Neural cell (in vitro differentiated cells): ENCODE data around the gene JAG2. TPM values are rescaled to one million over a fixed set of nuclear protein-coding genes. Genes with fewer than 3 reads are reported as not detected.

ENCODE experiments used
- H2AFZ ChIP-seq: fragments of 200-600, 300-800 bp; sonication (generic), shearing (Covaris generic); 2 replicates; pipeline ENCODE4 v1.6.0; 2014; ENCODE audit warnings: low read depth, mild to moderate bottlenecking, antibody characterized with exemption, low read length, moderate library complexity
- H3F3A ChIP-seq: fragments of 200-600 bp; shearing (Covaris generic); 2 replicates; pipeline ENCODE4 v1.6.1; 2016; ENCODE audit warnings: mild to moderate bottlenecking, moderate library complexity, mixed read lengths, antibody characterized with exemption, low read length; ENCODE audit not compliant: insufficient read depth, poor library complexity, severe bottlenecking
- H3K27ac ChIP-seq: fragments of 200-600, 300-800 bp; sonication (generic), shearing (Covaris generic); 2 replicates; pipeline ENCODE4 v1.5.1; 2014; ENCODE audit warnings: mild to moderate bottlenecking, low read length, moderate library complexity
- H3K27me3 ChIP-seq: fragments of 300-800, 200-600 bp; sonication (generic), shearing (Covaris generic); 2 replicates; pipeline ENCODE4 v1.6.0; 2014; ENCODE audit warnings: mild to moderate bottlenecking, low read depth, low read length, moderate library complexity; ENCODE audit not compliant: insufficient read depth
- H3K36me3 ChIP-seq: fragments of 300-800, 200-600 bp; sonication (generic), shearing (Covaris generic); 2 replicates; pipeline ENCODE4 v1.5.1; 2014; ENCODE audit warnings: mild to moderate bottlenecking, antibody characterized with exemption, low read length, moderate library complexity; ENCODE audit not compliant: insufficient read depth
- H3K4me2 ChIP-seq: fragments of 300-800, 200-600 bp; sonication (generic), shearing (Covaris generic); 2 replicates; pipeline ENCODE4 v1.6.0; 2014; ENCODE audit warnings: mild to moderate bottlenecking, low read length
- H3K4me3 ChIP-seq: fragments of 300-800, 200-600 bp; sonication (generic), shearing (Covaris generic); 2 replicates; pipeline ENCODE4 v1.5.1; 2014; ENCODE audit warnings: mild to moderate bottlenecking, low read length, moderate library complexity
- H3K79me2 ChIP-seq: fragments of 200-600 bp; shearing (Covaris generic); replicated peaks from 2 replicates; pipeline ENCODE4 v1.6.0; 2014; ENCODE audit warnings: mild to moderate bottlenecking, low read length, moderate library complexity; ENCODE audit not compliant: insufficient read depth
- H3K9ac ChIP-seq: fragments of 300-800, 200-600 bp; sonication (generic), shearing (Covaris generic); 2 replicates; pipeline ENCODE4 v1.6.1; 2016; ENCODE audit warnings: mild to moderate bottlenecking, low read length, mixed read lengths
- H3K9me2 ChIP-seq: fragments of 200-600 bp; shearing (Covaris generic); 2 replicates; pipeline ENCODE4 v1.6.1; 2016; ENCODE audit warnings: mild to moderate bottlenecking, low read length, mixed read lengths; ENCODE audit not compliant: insufficient read depth
- H3K9me3 ChIP-seq: fragments of 200-600, 300-800 bp; sonication (generic), shearing (Covaris generic); 2 replicates; pipeline ENCODE4 v1.6.1; 2016; ENCODE audit warnings: mild to moderate bottlenecking, mixed run types, low read length, moderate library complexity, mixed read lengths
- H4K20me1 ChIP-seq: fragments of 200-600 bp; shearing (Covaris generic); 2 replicates; pipeline ENCODE4 v1.6.1; 2016; ENCODE audit warnings: mild to moderate bottlenecking, mixed run types; ENCODE audit not compliant: insufficient read depth
- EP300 ChIP-seq: fragments of 450-650 bp; conservative IDR thresholded peaks from 2 replicates; pipeline ENCODE4 v1.6.1; 2014; ENCODE audit warnings: antibody characterized with exemption, mild to moderate bottlenecking, moderate library complexity; ENCODE audit not compliant: poor library complexity, severe bottlenecking
- EZH2 ChIP-seq: fragments of 200-600, 300-800 bp; shearing (Covaris generic), sonication (generic); IDR thresholded peaks from 2 replicates; pipeline ENCODE4 v1.6.1; 2014; ENCODE audit warnings: antibody characterized with exemption, low read length, borderline replicate concordance, mild to moderate bottlenecking; ENCODE audit not compliant: insufficient read depth, poor library complexity, severe bottlenecking
- MXI1 ChIP-seq: fragments of 450-650 bp; conservative IDR thresholded peaks from 2 replicates; pipeline ENCODE4 v1.6.1; 2014; ENCODE audit warnings: antibody characterized with exemption, mild to moderate bottlenecking; ENCODE audit not compliant: poor library complexity, severe bottlenecking
- POLR2AphosphoS5 ChIP-seq: IDR thresholded peaks from 2 replicates; pipeline ENCODE4 v1.6.1; 2012
- RAD21 ChIP-seq: fragments of 450-650 bp; conservative IDR thresholded peaks from 2 replicates; pipeline ENCODE4 v1.6.1; 2014; ENCODE audit warnings: antibody characterized with exemption, mild to moderate bottlenecking, moderate library complexity
- SMC3 ChIP-seq: fragments of 450-650 bp; conservative IDR thresholded peaks from 2 replicates; pipeline ENCODE4 v1.6.1; 2014; ENCODE audit warnings: antibody characterized with exemption, mild to moderate bottlenecking, moderate library complexity; ENCODE audit not compliant: poor library complexity
- TAF1 ChIP-seq: IDR thresholded peaks from 2 replicates; pipeline ENCODE4 v1.6.1; 2012; ENCODE audit warnings: low read depth
- polyA plus RNA-seq: library from polyadenylated mRNA; depleted of rRNA; stranded (reverse); fragments of >200 nt; gene quantifications from 2 replicates; pipeline ENCODE4 v1.2.3, GENCODE V29; 2014
- TF ChIP-seq, protein P1 (sequence below): fragments of 450-650 bp; IDR thresholded peaks from 2 replicates; pipeline ENCODE4 v1.5.1; 2014; ENCODE audit warnings: antibody characterized with exemption, mild to moderate bottlenecking, moderate library complexity; ENCODE audit not compliant: poor library complexity, severe bottlenecking
- TF ChIP-seq, protein P2 (sequence below): IDR thresholded peaks from 2 replicates; pipeline ENCODE4 v1.6.1; 2012; ENCODE audit warnings: borderline replicate concordance

The JAG2 gene
- polyA plus RNA-seq, 1 donor from 2014 or later: 20.3 TPM

DNA sequence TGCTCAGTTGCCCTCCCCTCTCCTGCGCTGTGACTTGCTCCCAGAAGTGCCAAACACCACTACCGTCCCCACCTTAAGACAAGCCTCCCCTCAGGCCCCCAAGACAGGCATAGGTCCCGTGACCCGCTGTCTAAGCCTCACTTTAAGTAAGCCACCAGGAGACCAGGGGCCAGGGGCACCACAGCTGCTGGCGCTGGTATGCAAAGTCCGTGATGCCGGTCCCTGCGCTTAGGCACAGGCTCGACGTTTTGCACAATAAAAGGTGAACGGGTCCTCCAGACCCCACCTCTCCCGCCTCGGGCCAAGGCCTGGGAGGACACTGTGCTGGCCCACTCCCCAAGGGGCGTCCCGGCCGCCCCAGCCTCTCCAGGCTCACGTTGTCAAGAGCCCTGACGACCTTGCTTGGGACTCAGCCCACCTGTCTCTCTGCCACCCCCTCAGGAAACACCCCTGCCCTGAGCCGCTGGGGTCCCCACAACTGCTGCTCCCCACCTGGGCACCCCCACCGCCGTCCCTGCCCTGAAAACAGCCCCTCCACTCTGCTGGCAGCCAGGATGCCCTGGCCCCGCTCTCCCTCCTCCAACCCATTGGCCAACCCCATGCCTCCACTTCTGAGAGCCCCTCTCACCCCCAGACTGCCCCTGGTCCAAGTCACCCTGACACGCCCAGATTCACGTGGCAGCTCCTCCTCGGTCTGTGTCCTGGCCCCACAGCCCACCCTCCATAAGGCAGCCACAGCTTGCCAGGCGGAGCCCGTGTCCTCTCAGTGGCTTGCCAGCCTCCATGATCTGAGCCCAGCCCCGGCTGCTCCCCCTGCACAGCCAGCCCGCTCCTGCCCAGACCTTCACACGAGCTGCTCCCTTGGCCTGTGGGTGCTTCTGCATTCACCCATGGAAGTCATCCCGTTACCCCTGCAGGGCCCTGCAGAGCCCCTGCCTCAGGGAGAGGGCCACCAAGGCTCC lies 11.9 kb downstream of the JAG2 start:
- Histone ChIP-seq H3K9me3 (no peaks in the 10 kb centered on the region), H2AFZ (no peak overlapping the region), H3K4me3 (no peak overlapping the region), H3K9ac (no peak overlapping the region), H3K27me3 (no peaks in the 10 kb centered on the region), H3K36me3 (no peaks in the 10 kb centered on the region), H3K4me2 (no peak overlapping the region), H3K9me2 (no peaks in the 10 kb centered on the region), H3K27ac (no peak overlapping the region), H4K20me1 (no peaks in the 10 kb centered on the region), H3F3A (no peaks in the 10 kb centered on the region), H3K79me2 (no peaks in the 10 kb centered on the region)
- TF ChIP-seq, protein P1, sequence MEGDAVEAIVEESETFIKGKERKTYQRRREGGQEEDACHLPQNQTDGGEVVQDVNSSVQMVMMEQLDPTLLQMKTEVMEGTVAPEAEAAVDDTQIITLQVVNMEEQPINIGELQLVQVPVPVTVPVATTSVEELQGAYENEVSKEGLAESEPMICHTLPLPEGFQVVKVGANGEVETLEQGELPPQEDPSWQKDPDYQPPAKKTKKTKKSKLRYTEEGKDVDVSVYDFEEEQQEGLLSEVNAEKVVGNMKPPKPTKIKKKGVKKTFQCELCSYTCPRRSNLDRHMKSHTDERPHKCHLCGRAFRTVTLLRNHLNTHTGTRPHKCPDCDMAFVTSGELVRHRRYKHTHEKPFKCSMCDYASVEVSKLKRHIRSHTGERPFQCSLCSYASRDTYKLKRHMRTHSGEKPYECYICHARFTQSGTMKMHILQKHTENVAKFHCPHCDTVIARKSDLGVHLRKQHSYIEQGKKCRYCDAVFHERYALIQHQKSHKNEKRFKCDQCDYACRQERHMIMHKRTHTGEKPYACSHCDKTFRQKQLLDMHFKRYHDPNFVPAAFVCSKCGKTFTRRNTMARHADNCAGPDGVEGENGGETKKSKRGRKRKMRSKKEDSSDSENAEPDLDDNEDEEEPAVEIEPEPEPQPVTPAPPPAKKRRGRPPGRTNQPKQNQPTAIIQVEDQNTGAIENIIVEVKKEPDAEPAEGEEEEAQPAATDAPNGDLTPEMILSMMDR: no peak
- TF ChIP-seq MXI1: no peak
- no peak for TF ChIP-seq EZH2
- TF ChIP-seq EP300: no peak
- no peak for TF ChIP-seq SMC3
- TF ChIP-seq RAD21: no peak
- no peak for TF ChIP-seq POLR2AphosphoS5
- TF ChIP-seq, protein P2, sequence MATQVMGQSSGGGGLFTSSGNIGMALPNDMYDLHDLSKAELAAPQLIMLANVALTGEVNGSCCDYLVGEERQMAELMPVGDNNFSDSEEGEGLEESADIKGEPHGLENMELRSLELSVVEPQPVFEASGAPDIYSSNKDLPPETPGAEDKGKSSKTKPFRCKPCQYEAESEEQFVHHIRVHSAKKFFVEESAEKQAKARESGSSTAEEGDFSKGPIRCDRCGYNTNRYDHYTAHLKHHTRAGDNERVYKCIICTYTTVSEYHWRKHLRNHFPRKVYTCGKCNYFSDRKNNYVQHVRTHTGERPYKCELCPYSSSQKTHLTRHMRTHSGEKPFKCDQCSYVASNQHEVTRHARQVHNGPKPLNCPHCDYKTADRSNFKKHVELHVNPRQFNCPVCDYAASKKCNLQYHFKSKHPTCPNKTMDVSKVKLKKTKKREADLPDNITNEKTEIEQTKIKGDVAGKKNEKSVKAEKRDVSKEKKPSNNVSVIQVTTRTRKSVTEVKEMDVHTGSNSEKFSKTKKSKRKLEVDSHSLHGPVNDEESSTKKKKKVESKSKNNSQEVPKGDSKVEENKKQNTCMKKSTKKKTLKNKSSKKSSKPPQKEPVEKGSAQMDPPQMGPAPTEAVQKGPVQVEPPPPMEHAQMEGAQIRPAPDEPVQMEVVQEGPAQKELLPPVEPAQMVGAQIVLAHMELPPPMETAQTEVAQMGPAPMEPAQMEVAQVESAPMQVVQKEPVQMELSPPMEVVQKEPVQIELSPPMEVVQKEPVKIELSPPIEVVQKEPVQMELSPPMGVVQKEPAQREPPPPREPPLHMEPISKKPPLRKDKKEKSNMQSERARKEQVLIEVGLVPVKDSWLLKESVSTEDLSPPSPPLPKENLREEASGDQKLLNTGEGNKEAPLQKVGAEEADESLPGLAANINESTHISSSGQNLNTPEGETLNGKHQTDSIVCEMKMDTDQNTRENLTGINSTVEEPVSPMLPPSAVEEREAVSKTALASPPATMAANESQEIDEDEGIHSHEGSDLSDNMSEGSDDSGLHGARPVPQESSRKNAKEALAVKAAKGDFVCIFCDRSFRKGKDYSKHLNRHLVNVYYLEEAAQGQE: no peak
- TF ChIP-seq TAF1: no peak

DNA sequence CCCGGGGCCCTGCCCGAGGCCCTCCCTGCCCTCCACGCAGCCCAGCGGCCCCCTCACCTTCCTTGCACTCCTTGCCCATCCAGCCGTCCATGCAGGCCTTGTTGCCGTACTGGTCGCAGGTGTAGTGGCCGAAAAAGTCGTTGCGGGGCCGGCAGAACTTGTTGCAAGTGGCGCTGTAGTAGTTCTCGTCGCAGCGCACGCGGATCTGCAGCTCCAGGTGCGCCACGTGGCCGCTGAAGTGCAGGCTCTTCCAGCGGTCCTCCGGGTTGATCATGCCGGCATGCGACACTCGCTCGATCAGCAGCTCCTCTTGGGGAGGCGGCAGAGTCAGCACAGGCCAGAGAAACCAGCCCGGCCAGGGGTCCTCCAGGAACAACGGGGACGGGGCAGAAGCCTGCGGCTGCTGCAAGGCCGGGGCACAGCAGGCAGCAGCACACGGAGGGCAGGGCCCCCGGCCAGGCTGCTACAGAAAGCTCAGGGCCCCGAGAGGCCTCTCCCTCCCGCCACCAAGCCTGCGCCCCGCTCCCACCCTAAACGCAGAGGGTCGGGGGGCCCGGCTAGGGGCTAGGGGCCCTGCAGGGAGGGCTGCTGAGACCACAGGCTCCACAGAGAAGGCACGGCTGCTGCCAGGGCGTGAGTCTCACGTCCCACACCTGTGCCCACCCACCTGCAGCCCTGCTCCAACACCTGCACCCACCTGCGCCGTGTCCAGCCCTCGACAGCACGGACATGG lies 12.7 kb downstream of the JAG2 start:
- no peak overlapping the region for H3K9ac ChIP-seq
- no peaks in the 10 kb centered on the region for H4K20me1 ChIP-seq
- H3K9me3 ChIP-seq: no peaks in the 10 kb centered on the region
- H3K27me3 ChIP-seq: no peaks in the 10 kb centered on the region
- H3K27ac ChIP-seq: no peak overlapping the region
- no peaks in the 10 kb centered on the region for H3F3A ChIP-seq
- H3K4me3 ChIP-seq: no peak overlapping the region
- TF ChIP-seq RAD21 (no peak), TAF1 (no peak), MXI1 (no peak), POLR2AphosphoS5 (no peak), EZH2 (no peak), SMC3 (no peak), EP300 (no peak)
- TF ChIP-seq, protein P1: no peak
- TF ChIP-seq, protein P2: no peak
- H3K36me3 ChIP-seq: no peaks in the 10 kb centered on the region
- H3K9me2 ChIP-seq: no peaks in the 10 kb centered on the region
- no peak overlapping the region for H3K4me2 ChIP-seq
- no peaks in the 10 kb centered on the region for H3K79me2 ChIP-seq
- H2AFZ ChIP-seq: no peak overlapping the region
